ENCODE results near the gene DMXL1. TPM values are rescaled to one million over a fixed set of nuclear protein-coding genes. Genes with fewer than 3 reads are reported as not detected.

Gene DMXL1
- total RNA-seq, 1 experiment from 2014 or later: 29.2 TPM

DNA sequence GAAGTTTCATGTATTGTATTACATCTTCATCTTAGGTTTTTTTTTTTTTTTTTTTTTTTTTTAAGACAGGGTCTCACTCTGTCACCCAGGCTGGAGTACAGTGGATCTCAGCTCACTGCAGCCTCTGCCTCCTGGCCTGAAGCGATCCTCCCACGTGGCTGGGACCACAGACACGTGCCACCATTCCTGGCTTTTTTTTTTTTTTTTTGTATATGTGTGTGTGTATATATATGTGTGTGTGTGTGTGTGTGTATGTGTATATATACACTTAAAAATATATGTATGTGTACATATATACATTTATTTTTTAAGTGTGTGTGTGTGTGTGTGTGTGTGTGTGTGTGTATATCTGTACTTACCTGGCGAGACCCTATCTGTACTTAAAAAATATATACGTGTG lies 6.6 kb downstream of the DMXL1 start:
- no peak for DNase-seq (ENCODE audit: low read depth, low spot score)
- no peak for ATAC-seq
- CTCF ChIA-PET: no interaction called here
- no TSS peak for BruUV-seq (replicated peaks)
- Histone ChIP-seq H3K36me3 (ENCODE audit: control insufficient read depth, insufficient read depth, low read length) (no peaks in the 10 kb centered on the region), H3K4me3 (ENCODE audit: low read depth in 2 of 2, low read length in 2 of 2) (no peak overlapping the region), H3K4me1 (ENCODE audit: control insufficient read depth, insufficient read depth, low read length) (peaks cover 10% of the 10 kb centered on the region), H3K27me3 (ENCODE audit: control insufficient read depth, insufficient read depth, low read length) (no peaks in the 10 kb centered on the region), H3K9me3 (ENCODE audit: control insufficient read depth, insufficient read depth, low read depth, low read length) (no peaks in the 10 kb centered on the region), H3K27ac (ENCODE audit: low read length) (no peak overlapping the region)
- intact Hi-C loops (cut with micrococcal nuclease; ENCODE audit: unreplicated experiment) (no loop called here), in situ Hi-C loops (cut with HindIII; ENCODE audit: low pct_unique_long_range_greater_than_20kb, low sequenced_read_pairs) (no loop called here)
- TF ChIP-seq CTCF (IDR thresholded peaks at IDR 0.05): no peak
- TF ChIP-seq POLR2AphosphoS5 (IDR thresholded peaks at IDR 0.05; ENCODE audit: low read depth, low read length): no peak
- TF ChIP-seq TCF7L2 (IDR thresholded peaks at IDR 0.05; ENCODE audit: low read depth, low read length): no peak
- no peak for TF ChIP-seq REST (IDR thresholded peaks at IDR 0.05; ENCODE audit: insufficient read depth in 1 of 2, low read depth in 2 of 2, low read length in 1 of 2)
- POLR2A ChIA-PET: interaction anchor here (0.7 kb wide), 1 partner anchor 234 kb away, joined by 9 read pairs; no protein-coding TSS in a partner anchor

DNA sequence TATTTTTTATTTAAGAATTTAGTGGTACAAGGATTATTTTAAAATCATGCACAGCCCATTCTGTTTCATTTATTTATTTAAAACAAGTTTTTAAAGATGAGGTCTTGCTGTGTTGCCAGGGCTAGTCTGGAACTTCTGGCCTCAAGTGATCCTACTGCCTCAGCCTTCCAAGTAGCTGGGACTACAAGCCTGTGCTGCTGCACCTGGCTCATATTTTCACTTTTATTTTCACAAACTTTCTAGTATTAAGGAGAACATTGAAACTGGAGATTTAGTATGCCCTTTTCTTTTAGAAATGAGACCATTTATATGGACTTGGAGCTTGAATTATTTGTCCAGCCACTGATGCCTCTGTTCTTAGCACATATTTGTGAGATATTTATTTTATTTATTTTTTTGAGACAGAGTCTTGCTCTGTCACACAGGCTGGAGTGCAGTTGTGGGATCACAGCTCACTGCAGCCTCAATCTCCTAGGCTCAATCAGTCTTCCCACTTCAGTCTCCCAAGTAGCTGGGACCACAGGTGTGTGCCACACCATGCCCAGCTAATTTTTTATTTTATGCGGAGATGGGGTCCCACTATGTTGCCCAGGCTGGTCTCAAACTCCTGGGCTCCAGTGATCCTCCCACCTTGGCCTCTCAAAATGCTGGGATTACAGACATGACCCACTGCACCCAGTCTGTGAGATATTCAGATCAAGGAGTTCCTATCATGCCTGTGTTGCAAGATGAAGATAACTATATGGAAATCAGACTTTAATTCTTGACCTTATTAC lies 7.4 kb downstream of the DMXL1 start:
- DNase-seq (ENCODE audit: low read depth, low spot score) (no peak), ATAC-seq (no peak)
- no peaks in the 10 kb centered on the region for H3K9me3 ChIP-seq (ENCODE audit: control insufficient read depth, insufficient read depth, low read depth, low read length)
- H3K36me3 ChIP-seq (ENCODE audit: control insufficient read depth, insufficient read depth, low read length): no peaks in the 10 kb centered on the region
- H3K27ac ChIP-seq (ENCODE audit: low read length): no peak overlapping the region
- no TSS peak for BruUV-seq (replicated peaks)
- intact Hi-C loops (cut with micrococcal nuclease; ENCODE audit: unreplicated experiment) (no loop called here), in situ Hi-C loops (cut with HindIII; ENCODE audit: low pct_unique_long_range_greater_than_20kb, low sequenced_read_pairs) (no loop called here)
- POLR2A ChIA-PET: no interaction called here
- no peak overlapping the region for H3K4me3 ChIP-seq (ENCODE audit: low read depth in 2 of 2, low read length in 2 of 2)
- H3K27me3 ChIP-seq (ENCODE audit: control insufficient read depth, insufficient read depth, low read length): no peaks in the 10 kb centered on the region
- peaks cover 2% of the 10 kb centered on the region; the same call in 1 of the 2 replicates for H3K4me1 ChIP-seq (ENCODE audit: control insufficient read depth, insufficient read depth, low read length)
- TF ChIP-seq POLR2AphosphoS5 (IDR thresholded peaks at IDR 0.05; ENCODE audit: low read depth, low read length) (no peak), TCF7L2 (IDR thresholded peaks at IDR 0.05; ENCODE audit: low read depth, low read length) (no peak), CTCF (IDR thresholded peaks at IDR 0.05) (no peak), SIN3A (IDR thresholded peaks at IDR 0.05; ENCODE audit: borderline replicate concordance, insufficient read depth, low read depth, low read length) (no peak), REST (IDR thresholded peaks at IDR 0.05; ENCODE audit: insufficient read depth in 1 of 2, low read depth in 2 of 2, low read length in 1 of 2) (no peak)
- CTCF ChIA-PET: interaction anchor here (0.5 kb wide), 1 partner anchor 8 kb away, joined by 4 read pairs; no protein-coding TSS in a partner anchor

Data from Panc1 (cell line).